IMR-90 (cell line): ENCODE data around the gene DNAJC12. TPM values are rescaled to one million over a fixed set of nuclear protein-coding genes. Genes with fewer than 3 reads are reported as not detected.

Experiments
- ATAC-seq: fragments of 200-7000 bp; cut with Tn5 transposase; 2 replicates; pipeline ENCODE4 v1.9.1; 2020; ENCODE audit warnings: low read depth, mild to moderate bottlenecking, moderate library complexity
- BruUV-seq: library from RNA; stranded (reverse); fragments of 400-500 nt; replicated peaks from 2 replicates; lab custom pipeline; 2021; lab: Mats Ljungman, UMichigan
- CTCF ChIA-PET: fragments of 300-600 bp; formaldehyde crosslinking; extraction: SDS; loops from one replicate; lab custom pipeline; 2021; ENCODE audit warnings: antibody characterized with exemption; lab: Yijun Ruan, JAX
- POLR2A ChIA-PET: fragments of 300-600 bp; sonication (Branson Sonifier 250); formaldehyde crosslinking; loops from one replicate; lab custom pipeline; 2022; ENCODE audit warnings: antibody characterized with exemption; ENCODE audit not compliant: unreplicated experiment; lab: Charles Lee
- DNase-seq: peaks from one replicate; pipeline ENCODE4 v3.0.0; 2013
- H2AFZ ChIP-seq: replicated peaks from 2 replicates; pipeline ENCODE3; 2013; ENCODE audit warnings: low read length, mild to moderate bottlenecking; ENCODE audit not compliant: poor library complexity
- H2AK5ac ChIP-seq: 2 replicates; pipeline ENCODE4 v1.6.1; 2013; ENCODE audit warnings: low read depth, low read length, inconsistent platforms
- H2AK9ac ChIP-seq: replicated peaks from 2 replicates; pipeline ENCODE3; 2013; ENCODE audit warnings: mild to moderate bottlenecking, low read depth, low read length, moderate library complexity; ENCODE audit not compliant: poor library complexity
- H2BK120ac ChIP-seq: 2 replicates; pipeline ENCODE4 v1.6.1; 2013; ENCODE audit warnings: low read depth, low read length, inconsistent platforms
- H2BK15ac ChIP-seq: 3 replicates; pipeline ENCODE4 v1.6.1; 2013; ENCODE audit warnings: low read depth, low read length, inconsistent platforms
- H2BK20ac ChIP-seq: 2 replicates; pipeline ENCODE4 v1.6.1; 2013; ENCODE audit warnings: low read depth, mild to moderate bottlenecking, inconsistent platforms, low read length, moderate library complexity
- H2BK5ac ChIP-seq: 2 replicates; pipeline ENCODE4 v1.6.1; 2013; ENCODE audit warnings: mild to moderate bottlenecking, low read depth, low read length, inconsistent platforms; ENCODE audit not compliant: poor library complexity, severe bottlenecking
- H3K14ac ChIP-seq: replicated peaks from 2 replicates; pipeline ENCODE4 v1.6.1; 2013; ENCODE audit warnings: low read depth, low read length, inconsistent platforms
- H3K18ac ChIP-seq: 2 replicates; pipeline ENCODE4 v1.6.1; 2013; ENCODE audit warnings: low read depth, low read length, control low read depth
- H3K23ac ChIP-seq: 2 replicates; pipeline ENCODE4 v1.6.1; 2013; ENCODE audit warnings: low read depth, low read length, inconsistent platforms
- H3K27ac ChIP-seq: 2 replicates; pipeline ENCODE4 v1.5.1; 2013; ENCODE audit warnings: mild to moderate bottlenecking, control low read depth, low read length; ENCODE audit not compliant: insufficient read depth
- H3K27me3 ChIP-seq: 2 replicates; pipeline ENCODE4 v1.6.1; 2013; ENCODE audit warnings: low read length; ENCODE audit not compliant: control insufficient read depth, insufficient read depth
- H3K36me3 ChIP-seq: 2 replicates; pipeline ENCODE4 v1.6.1; 2013; ENCODE audit warnings: low read length, mixed read lengths; ENCODE audit not compliant: control insufficient read depth, insufficient read depth
- H3K4ac ChIP-seq: 2 replicates; pipeline ENCODE4 v1.6.1; 2013; ENCODE audit warnings: low read depth, low read length, inconsistent platforms
- H3K4me1 ChIP-seq: 2 replicates; pipeline ENCODE4 v1.6.1; 2013; ENCODE audit warnings: low read length, mixed read lengths; ENCODE audit not compliant: control insufficient read depth, insufficient read depth
- H3K4me2 ChIP-seq: 2 replicates; pipeline ENCODE4 v1.6.1; 2013; ENCODE audit warnings: low read depth, mild to moderate bottlenecking, control low read depth, low read length, moderate library complexity
- H3K4me3 ChIP-seq: 2 replicates; pipeline ENCODE4 v1.5.1; 2013; ENCODE audit warnings: low read depth, mild to moderate bottlenecking, control low read depth, low read length, moderate library complexity; ENCODE audit not compliant: insufficient read depth
- H3K56ac ChIP-seq: 2 replicates; pipeline ENCODE4 v1.6.1; 2013; ENCODE audit warnings: low read length, inconsistent platforms; ENCODE audit not compliant: insufficient read depth; ENCODE audit errors: extremely low read depth
- H3K79me1 ChIP-seq, 2 experiments: 2 replicates each; pipeline ENCODE4 v1.6.1; 2013; ENCODE audit warnings: low read length in 2 of 2, inconsistent platforms in 1 of 2, low read depth in 1 of 2
- H3K9ac ChIP-seq: 2 replicates; pipeline ENCODE4 v1.6.1; 2013; ENCODE audit warnings: low read depth, low read length, control low read depth
- H3K9me1 ChIP-seq: 2 replicates; pipeline ENCODE4 v1.6.1; 2013; ENCODE audit warnings: low read length, inconsistent platforms; ENCODE audit not compliant: insufficient read depth
- H3K9me3 ChIP-seq: 2 replicates; pipeline ENCODE4 v1.6.1; 2013; ENCODE audit warnings: low read length; ENCODE audit not compliant: control insufficient read depth, insufficient read depth
- H4K20me1 ChIP-seq: 2 replicates; pipeline ENCODE4 v1.6.1; 2013; ENCODE audit warnings: low read length, inconsistent platforms; ENCODE audit not compliant: insufficient read depth
- H4K5ac ChIP-seq: 2 replicates; pipeline ENCODE4 v1.6.1; 2013; ENCODE audit warnings: mild to moderate bottlenecking, low read depth, low read length, control low read depth
- H4K8ac ChIP-seq, 2 experiments: 2 replicates each; pipeline ENCODE4 v1.6.1; 2013; ENCODE audit warnings: low read depth in 2 of 2, low read length in 2 of 2, control low read depth in 1 of 2, inconsistent platforms in 1 of 2
- H4K91ac ChIP-seq: 2 replicates; pipeline ENCODE4 v1.6.1; 2013; ENCODE audit warnings: low read depth, low read length, inconsistent platforms; ENCODE audit not compliant: insufficient read depth
- BHLHE40 ChIP-seq: fragments of 150-350 bp; IDR thresholded peaks from 2 replicates; pipeline ENCODE4 v1.6.1; 2016; ENCODE audit warnings: mild to moderate bottlenecking, low read depth, low read length
- CEBPB ChIP-seq: IDR thresholded peaks from 2 replicates; pipeline ENCODE4 v1.6.1; 2012; ENCODE audit warnings: low read depth, low read length, improper control_type of control experiment
- CHD1 ChIP-seq: IDR thresholded peaks from 2 replicates; pipeline ENCODE4 v1.6.1; 2012; ENCODE audit warnings: low read depth, low read length, improper control_type of control experiment
- CTCF ChIP-seq: conservative IDR thresholded peaks from 2 replicates; pipeline ENCODE4 v1.5.1; 2012; ENCODE audit warnings: mild to moderate bottlenecking, low read depth, low read length, improper control_type of control experiment
- ELK1 ChIP-seq: fragments of 150-350 bp; IDR thresholded peaks from 2 replicates; pipeline ENCODE4 v1.6.1; 2016; ENCODE audit warnings: low read depth, mild to moderate bottlenecking, low read length, moderate library complexity, borderline replicate concordance
- FOS ChIP-seq: fragments of 150-350 bp; IDR thresholded peaks from 2 replicates; pipeline ENCODE4 v1.6.1; 2016; ENCODE audit warnings: low read depth, low read length
- MAFK ChIP-seq: IDR thresholded peaks from 2 replicates; pipeline ENCODE4 v1.6.1; 2012; ENCODE audit warnings: low read depth, low read length, improper control_type of control experiment
- MAZ ChIP-seq: IDR thresholded peaks from 2 replicates; pipeline ENCODE4 v1.6.1; 2012; ENCODE audit warnings: low read depth, mild to moderate bottlenecking, low read length, improper control_type of control experiment, moderate library complexity, borderline replicate concordance
- MXI1 ChIP-seq: IDR thresholded peaks from 2 replicates; pipeline ENCODE4 v1.6.1; 2012; ENCODE audit warnings: low read depth, mild to moderate bottlenecking, low read length, moderate library complexity, borderline replicate concordance
- NFE2L2 ChIP-seq: fragments of 150-350 bp; IDR thresholded peaks from 2 replicates; pipeline ENCODE4 v1.6.1; 2016; ENCODE audit warnings: low read depth, mild to moderate bottlenecking, low read length
- POLR2A ChIP-seq: IDR thresholded peaks from 2 replicates; pipeline ENCODE4 v1.6.1; 2012; ENCODE audit warnings: mild to moderate bottlenecking, low read depth, low read length
- RAD21 ChIP-seq: IDR thresholded peaks from 2 replicates; pipeline ENCODE4 v1.6.1; 2012; ENCODE audit warnings: low read length, improper control_type of control experiment
- RCOR1 ChIP-seq: IDR thresholded peaks from 2 replicates; pipeline ENCODE4 v1.6.1; 2012; ENCODE audit warnings: mild to moderate bottlenecking, low read length, improper control_type of control experiment; ENCODE audit not compliant: insufficient replicate concordance
- RFX5 ChIP-seq: IDR thresholded peaks from 2 replicates; pipeline ENCODE4 v1.8.0; 2012; ENCODE audit warnings: low read depth, mild to moderate bottlenecking, low read length, moderate library complexity
- SMC3 ChIP-seq: fragments of 150-350 bp; IDR thresholded peaks from 2 replicates; pipeline ENCODE4 v1.6.1; 2016; ENCODE audit warnings: low read depth, mild to moderate bottlenecking, antibody characterized with exemption, low read length, moderate library complexity
- WGBS, 2 experiments: methylation state at CpG; one replicate each; pipeline versions ENCODE4 v1.1.5 to v1.1.7; 2013; ENCODE audit warnings: missing lambda C conversion rate in 2 of 2; ENCODE audit not compliant: insufficient read length in 1 of 2; ENCODE audit errors: extremely low coverage in 2 of 2; 5-methylcytosine and 5-hydroxymethylcytosine counted together
- dilution Hi-C: fragments of 300-500 bp; cut with HindIII; formaldehyde crosslinking; loops from one replicate; pipeline ENCODE4 v1.14.3; 2018; ENCODE audit warnings: low sequenced_read_pairs; ENCODE audit not compliant: unreplicated experiment
- in situ Hi-C: fragments of 300-500 bp; cut with MboI; formaldehyde crosslinking; loops from 3 replicates; pipeline ENCODE4 v1.14.3; 2019; ENCODE audit warnings: low sequenced_read_pairs, inconsistent platforms, mixed read lengths
- intact Hi-C: fragments of 100-400 bp; cut with micrococcal nuclease; formaldehyde crosslinking; loops from 2 replicates; pipeline ENCODE4 v1.10.0; 2022
- polyA plus RNA-seq, 3 experiments: library from polyadenylated mRNA; depleted of rRNA; stranded (reverse); fragments of >200 nt; gene quantifications; 2 replicates each; pipeline ENCODE4 v1.2.3, GENCODE V29; 2012; ENCODE audit warnings: low replicate concordance in 1 of 3
- total RNA-seq: library from RNA; depleted of rRNA; stranded (reverse); fragments of >200 nt; gene quantifications from 2 replicates; pipeline ENCODE4 v1.2.3, GENCODE V29; 2012
- TF ChIP-seq, protein P1 (sequence below): fragments of 150-350 bp; IDR thresholded peaks from 2 replicates; pipeline ENCODE4 v1.6.1; 2017; ENCODE audit warnings: mild to moderate bottlenecking, antibody characterized with exemption, low read length, low read depth

DNAJC12 gene
- total and polyA plus RNA-seq, 2 of the 4 experiments (the other 2 are of a cell fraction): 2.3 to 2.9 TPM

GRCh38 chr10:67827811-67828210 is 10.2 kb downstream of the DNAJC12 start:
- DNase-seq: no peak
- intact Hi-C loops (no loop called here), dilution Hi-C loops (no loop called here)

More at GRCh38 chr10:67827811-67828210, 10.2 kb downstream of the DNAJC12 start:
- Histone ChIP-seq H2BK15ac (no peak overlapping the region), H2BK20ac (no peak overlapping the region), H2AFZ (no peak overlapping the region), H3K56ac (no peak overlapping the region), H4K20me1 (no peaks in the 10 kb centered on the region), H3K14ac (no peak overlapping the region), H3K27me3 (no peaks in the 10 kb centered on the region), H3K36me3 (no peaks in the 10 kb centered on the region), H4K8ac (no peak overlapping the region), H3K4me1 (no peaks in the 10 kb centered on the region), H3K18ac (no peak overlapping the region), H3K79me1 (no peaks in the 10 kb centered on the region), H2AK9ac (no peak overlapping the region), H3K9ac (no peak overlapping the region), H4K91ac (no peak overlapping the region), H3K27ac (no peak overlapping the region), H3K9me3 (no peaks in the 10 kb centered on the region), H3K4me2 (no peak overlapping the region), H3K23ac (no peak overlapping the region), H2BK120ac (no peak overlapping the region), H3K4ac (no peak overlapping the region), H2AK5ac (no peak overlapping the region), H4K5ac (no peak overlapping the region), H3K9me1 (no peaks in the 10 kb centered on the region), H2BK5ac (no peak overlapping the region), H3K4me3 (no peak overlapping the region)
- TF ChIP-seq SMC3 (no peak), RAD21 (no peak), MAZ (no peak), CTCF (no peak), FOS (no peak), MXI1 (no peak), BHLHE40 (no peak), ELK1 (no peak), RCOR1 (no peak), POLR2A (no peak), RFX5 (no peak), CHD1 (no peak), MAFK (no peak), NFE2L2 (no peak), CEBPB (no peak)
- TF ChIP-seq, protein P1, sequence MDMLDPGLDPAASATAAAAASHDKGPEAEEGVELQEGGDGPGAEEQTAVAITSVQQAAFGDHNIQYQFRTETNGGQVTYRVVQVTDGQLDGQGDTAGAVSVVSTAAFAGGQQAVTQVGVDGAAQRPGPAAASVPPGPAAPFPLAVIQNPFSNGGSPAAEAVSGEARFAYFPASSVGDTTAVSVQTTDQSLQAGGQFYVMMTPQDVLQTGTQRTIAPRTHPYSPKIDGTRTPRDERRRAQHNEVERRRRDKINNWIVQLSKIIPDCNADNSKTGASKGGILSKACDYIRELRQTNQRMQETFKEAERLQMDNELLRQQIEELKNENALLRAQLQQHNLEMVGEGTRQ: no peak
- CTCF ChIA-PET: interaction anchor here (1.3 kb wide), 1 partner anchor 39 kb away, joined by 4 read pairs; no protein-coding TSS in a partner anchor
- in situ Hi-C loops: no loop called here
- no TSS peak for BruUV-seq
- ATAC-seq: no peak
- WGBS, 2 experiments: no CpG with 5 or more reads among the region's 3 CpGs
- POLR2A ChIA-PET: no interaction called here
